Measurements from ENCODE around the gene ADGRG6. TPM values are rescaled to one million over a fixed set of nuclear protein-coding genes. Genes with fewer than 3 reads are reported as not detected.

ADGRG6 gene
- total RNA-seq, 1 experiment from 2014 or later: 259 TPM

DNA sequence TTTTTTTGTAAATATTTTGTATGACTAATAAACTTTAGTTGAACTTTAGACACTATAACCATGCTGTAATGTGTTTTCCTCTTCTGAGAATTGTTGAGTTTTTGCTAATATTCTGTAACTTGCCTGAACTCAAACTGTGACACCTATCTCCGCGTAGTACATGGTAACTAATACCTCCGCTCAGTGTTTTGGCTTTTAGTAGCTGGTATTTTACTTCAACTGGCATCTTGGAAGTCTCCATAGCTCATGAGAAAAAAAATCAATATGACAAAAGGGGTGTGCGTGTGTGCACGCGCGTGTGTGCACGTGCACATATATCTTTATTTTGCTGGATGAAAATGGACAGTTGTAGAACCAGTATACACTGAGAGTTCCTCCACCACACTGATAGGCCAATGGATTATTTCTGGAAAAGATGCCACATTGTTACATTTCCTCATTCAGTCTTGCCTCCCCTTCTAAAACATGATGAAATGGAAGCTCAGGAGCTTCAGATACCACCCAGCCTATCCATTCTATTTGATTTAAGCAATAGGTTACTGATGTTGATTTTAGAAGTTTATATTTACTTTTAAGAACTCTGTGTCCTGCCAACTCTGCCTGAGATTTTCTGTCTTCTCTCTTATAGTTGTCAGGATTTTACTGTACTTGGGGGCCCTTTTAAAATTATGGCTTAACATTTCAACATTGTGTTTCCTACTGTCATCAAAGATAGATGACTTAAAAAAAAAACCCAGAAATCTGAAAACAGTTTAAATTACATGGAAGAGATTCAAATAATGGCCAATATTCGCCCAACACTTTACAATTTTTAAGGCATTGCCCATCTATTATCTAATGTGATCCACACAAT, 16.3 kb upstream of the ADGRG6 start:
- ATAC-seq: no peak
- intact Hi-C loops (cut with micrococcal nuclease; ENCODE audit: unreplicated experiment): loop anchor here (5.0 kb wide), 1 partner anchor 488 kb away; no protein-coding TSS in a partner anchor
- H3K27ac ChIP-seq (ENCODE audit: low read length): peak overlapping the region; percentile 5; the same call in 1 of the 2 replicates
- in situ Hi-C loops (cut with HindIII; ENCODE audit: low pct_unique_long_range_greater_than_20kb, low sequenced_read_pairs): no loop called here
- no peak overlapping the region for H3K4me3 ChIP-seq (ENCODE audit: low read depth in 2 of 2, low read length in 2 of 2)
- no peaks in the 10 kb centered on the region for H3K36me3 ChIP-seq (ENCODE audit: control insufficient read depth, insufficient read depth, low read length)
- BruUV-seq (replicated peaks): no TSS peak
- DNase-seq (ENCODE audit: low read depth, low spot score): no peak
- H3K4me1 ChIP-seq (ENCODE audit: control insufficient read depth, insufficient read depth, low read length): no peaks in the 10 kb centered on the region
- CTCF ChIA-PET: no interaction called here
- H3K9me3 ChIP-seq (ENCODE audit: control insufficient read depth, insufficient read depth, low read depth, low read length): peaks cover 4% of the 10 kb centered on the region; the same call in 1 of the 2 replicates
- POLR2A ChIA-PET: interaction anchor here (0.7 to 1.6 kb wide), 2 partner anchors 10 to 14 kb away, joined by 3 to 4 read pairs; no protein-coding TSS in a partner anchor
- TF ChIP-seq TCF7L2 (IDR thresholded peaks at IDR 0.05; ENCODE audit: low read depth, low read length) (no peak), POLR2AphosphoS5 (IDR thresholded peaks at IDR 0.05; ENCODE audit: low read depth, low read length) (no peak), SIN3A (IDR thresholded peaks at IDR 0.05; ENCODE audit: borderline replicate concordance, insufficient read depth, low read depth, low read length) (no peak)
- TF ChIP-seq, protein P1, sequence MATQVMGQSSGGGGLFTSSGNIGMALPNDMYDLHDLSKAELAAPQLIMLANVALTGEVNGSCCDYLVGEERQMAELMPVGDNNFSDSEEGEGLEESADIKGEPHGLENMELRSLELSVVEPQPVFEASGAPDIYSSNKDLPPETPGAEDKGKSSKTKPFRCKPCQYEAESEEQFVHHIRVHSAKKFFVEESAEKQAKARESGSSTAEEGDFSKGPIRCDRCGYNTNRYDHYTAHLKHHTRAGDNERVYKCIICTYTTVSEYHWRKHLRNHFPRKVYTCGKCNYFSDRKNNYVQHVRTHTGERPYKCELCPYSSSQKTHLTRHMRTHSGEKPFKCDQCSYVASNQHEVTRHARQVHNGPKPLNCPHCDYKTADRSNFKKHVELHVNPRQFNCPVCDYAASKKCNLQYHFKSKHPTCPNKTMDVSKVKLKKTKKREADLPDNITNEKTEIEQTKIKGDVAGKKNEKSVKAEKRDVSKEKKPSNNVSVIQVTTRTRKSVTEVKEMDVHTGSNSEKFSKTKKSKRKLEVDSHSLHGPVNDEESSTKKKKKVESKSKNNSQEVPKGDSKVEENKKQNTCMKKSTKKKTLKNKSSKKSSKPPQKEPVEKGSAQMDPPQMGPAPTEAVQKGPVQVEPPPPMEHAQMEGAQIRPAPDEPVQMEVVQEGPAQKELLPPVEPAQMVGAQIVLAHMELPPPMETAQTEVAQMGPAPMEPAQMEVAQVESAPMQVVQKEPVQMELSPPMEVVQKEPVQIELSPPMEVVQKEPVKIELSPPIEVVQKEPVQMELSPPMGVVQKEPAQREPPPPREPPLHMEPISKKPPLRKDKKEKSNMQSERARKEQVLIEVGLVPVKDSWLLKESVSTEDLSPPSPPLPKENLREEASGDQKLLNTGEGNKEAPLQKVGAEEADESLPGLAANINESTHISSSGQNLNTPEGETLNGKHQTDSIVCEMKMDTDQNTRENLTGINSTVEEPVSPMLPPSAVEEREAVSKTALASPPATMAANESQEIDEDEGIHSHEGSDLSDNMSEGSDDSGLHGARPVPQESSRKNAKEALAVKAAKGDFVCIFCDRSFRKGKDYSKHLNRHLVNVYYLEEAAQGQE (IDR thresholded peaks at IDR 0.05; ENCODE audit: insufficient read depth in 1 of 2, low read depth in 2 of 2, low read length in 1 of 2): no peak
- TF ChIP-seq, protein P2, sequence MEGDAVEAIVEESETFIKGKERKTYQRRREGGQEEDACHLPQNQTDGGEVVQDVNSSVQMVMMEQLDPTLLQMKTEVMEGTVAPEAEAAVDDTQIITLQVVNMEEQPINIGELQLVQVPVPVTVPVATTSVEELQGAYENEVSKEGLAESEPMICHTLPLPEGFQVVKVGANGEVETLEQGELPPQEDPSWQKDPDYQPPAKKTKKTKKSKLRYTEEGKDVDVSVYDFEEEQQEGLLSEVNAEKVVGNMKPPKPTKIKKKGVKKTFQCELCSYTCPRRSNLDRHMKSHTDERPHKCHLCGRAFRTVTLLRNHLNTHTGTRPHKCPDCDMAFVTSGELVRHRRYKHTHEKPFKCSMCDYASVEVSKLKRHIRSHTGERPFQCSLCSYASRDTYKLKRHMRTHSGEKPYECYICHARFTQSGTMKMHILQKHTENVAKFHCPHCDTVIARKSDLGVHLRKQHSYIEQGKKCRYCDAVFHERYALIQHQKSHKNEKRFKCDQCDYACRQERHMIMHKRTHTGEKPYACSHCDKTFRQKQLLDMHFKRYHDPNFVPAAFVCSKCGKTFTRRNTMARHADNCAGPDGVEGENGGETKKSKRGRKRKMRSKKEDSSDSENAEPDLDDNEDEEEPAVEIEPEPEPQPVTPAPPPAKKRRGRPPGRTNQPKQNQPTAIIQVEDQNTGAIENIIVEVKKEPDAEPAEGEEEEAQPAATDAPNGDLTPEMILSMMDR (IDR thresholded peaks at IDR 0.05): no peak
- H3K27me3 ChIP-seq (ENCODE audit: control insufficient read depth, insufficient read depth, low read length): no peaks in the 10 kb centered on the region

DNA sequence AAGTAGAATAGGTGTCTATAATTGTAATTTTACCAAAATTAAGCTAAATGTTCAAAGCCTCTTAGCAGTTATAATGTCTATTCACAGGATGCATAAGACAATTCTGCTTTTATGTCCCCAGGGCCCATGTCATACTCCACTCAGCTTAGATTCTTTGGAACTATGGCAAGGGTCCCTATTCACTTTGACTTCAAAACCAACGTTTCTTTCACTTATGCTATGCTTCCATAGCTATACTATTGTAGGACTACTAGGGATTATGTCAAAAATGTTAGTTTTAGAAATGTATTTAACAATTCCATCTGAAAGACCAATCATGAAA, 15.8 kb upstream of the ADGRG6 start:
- DNase-seq (ENCODE audit: low read depth, low spot score) (no peak), ATAC-seq (no peak)
- no peak for TF ChIP-seq SIN3A (IDR thresholded peaks at IDR 0.05; ENCODE audit: borderline replicate concordance, insufficient read depth, low read depth, low read length)
- no peak for TF ChIP-seq TCF7L2 (IDR thresholded peaks at IDR 0.05; ENCODE audit: low read depth, low read length)
- TF ChIP-seq POLR2AphosphoS5 (IDR thresholded peaks at IDR 0.05; ENCODE audit: low read depth, low read length): no peak
- TF ChIP-seq, protein P2 (IDR thresholded peaks at IDR 0.05): no peak
- TF ChIP-seq, protein P1 (IDR thresholded peaks at IDR 0.05; ENCODE audit: insufficient read depth in 1 of 2, low read depth in 2 of 2, low read length in 1 of 2): no peak
- ChIA-PET CTCF (no interaction called here), POLR2A (interaction anchor here (0.5 to 1.6 kb wide), 3 partner anchors 10 to 20 kb away, joined by 4 read pairs; no protein-coding TSS in a partner anchor)
- in situ Hi-C loops (cut with HindIII; ENCODE audit: low pct_unique_long_range_greater_than_20kb, low sequenced_read_pairs): no loop called here
- intact Hi-C loops (cut with micrococcal nuclease; ENCODE audit: unreplicated experiment): loop anchor here (5.0 kb wide), 1 partner anchor 489 kb away; no protein-coding TSS in a partner anchor
- no peaks in the 10 kb centered on the region for H3K4me1 ChIP-seq (ENCODE audit: control insufficient read depth, insufficient read depth, low read length)
- no peaks in the 10 kb centered on the region for H3K36me3 ChIP-seq (ENCODE audit: control insufficient read depth, insufficient read depth, low read length)
- no peak overlapping the region for H3K4me3 ChIP-seq (ENCODE audit: low read depth in 2 of 2, low read length in 2 of 2)
- no TSS peak for BruUV-seq (replicated peaks)
- H3K9me3 ChIP-seq (ENCODE audit: control insufficient read depth, insufficient read depth, low read depth, low read length): peaks cover 4% of the 10 kb centered on the region; the same call in 1 of the 2 replicates
- H3K27ac ChIP-seq (ENCODE audit: low read length): no peak overlapping the region; the same call in 1 of the 2 replicates
- H3K27me3 ChIP-seq (ENCODE audit: control insufficient read depth, insufficient read depth, low read length): no peaks in the 10 kb centered on the region
